ENCODE measurements around the gene C11orf86.
"Not testable (repeated sequence)": the region's sequence is repeated elsewhere in the genome, so short reads cannot be mapped to it uniquely, and the experiment has no call there.

Gene C11orf86

DNA sequence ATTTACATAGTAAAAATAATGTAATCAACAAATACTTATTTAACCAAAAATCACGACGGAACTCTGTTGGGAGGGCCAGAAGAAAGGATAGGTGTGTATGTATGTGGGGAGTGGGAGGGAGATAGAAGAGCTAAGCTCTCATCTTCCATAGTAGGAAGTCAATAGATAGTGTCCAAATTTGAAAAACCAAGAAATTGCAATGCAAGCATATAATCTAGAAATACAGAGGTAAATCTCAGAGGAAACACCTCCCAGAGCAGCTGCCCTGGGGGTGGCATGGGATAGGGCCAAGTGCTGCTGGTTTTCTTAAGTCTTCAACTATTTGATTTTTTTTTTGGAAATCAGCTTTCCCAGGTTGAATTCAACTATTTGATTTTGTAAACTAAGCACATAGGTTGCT is 16.9 kb downstream of the C11orf86 start:
- Histone ChIP-seq H3K9me3 (ENCODE audit: insufficient read depth, low read length) (no peaks in the 10 kb centered on the region), H3K36me3 (ENCODE audit: insufficient read depth, insufficient read length, low read length) (no peaks in the 10 kb centered on the region), H3K27me3 (ENCODE audit: insufficient read depth, insufficient read length) (no peaks in the 10 kb centered on the region), H3K4me1 (ENCODE audit: insufficient read depth, insufficient read length) (peaks cover 10% of the 10 kb centered on the region), H3K4me3 (ENCODE audit: insufficient read length, low read depth) (no peak overlapping the region), H3K9ac (ENCODE audit: insufficient read length, low read depth) (no peak overlapping the region)
- TF ChIP-seq ZNF274 (IDR thresholded peaks at IDR 0.05; ENCODE audit: low read depth, low read length), result no peak
- no peak for TF ChIP-seq SUZ12 (IDR thresholded peaks at IDR 0.05; ENCODE audit: extremely low read depth, insufficient read depth, insufficient read length)
- TF ChIP-seq YY1 (IDR thresholded peaks at IDR 0.05; ENCODE audit: insufficient read depth, insufficient read length), result no peak
- DNase-seq (ENCODE audit: low read depth, low spot score), result no peak

DNA sequence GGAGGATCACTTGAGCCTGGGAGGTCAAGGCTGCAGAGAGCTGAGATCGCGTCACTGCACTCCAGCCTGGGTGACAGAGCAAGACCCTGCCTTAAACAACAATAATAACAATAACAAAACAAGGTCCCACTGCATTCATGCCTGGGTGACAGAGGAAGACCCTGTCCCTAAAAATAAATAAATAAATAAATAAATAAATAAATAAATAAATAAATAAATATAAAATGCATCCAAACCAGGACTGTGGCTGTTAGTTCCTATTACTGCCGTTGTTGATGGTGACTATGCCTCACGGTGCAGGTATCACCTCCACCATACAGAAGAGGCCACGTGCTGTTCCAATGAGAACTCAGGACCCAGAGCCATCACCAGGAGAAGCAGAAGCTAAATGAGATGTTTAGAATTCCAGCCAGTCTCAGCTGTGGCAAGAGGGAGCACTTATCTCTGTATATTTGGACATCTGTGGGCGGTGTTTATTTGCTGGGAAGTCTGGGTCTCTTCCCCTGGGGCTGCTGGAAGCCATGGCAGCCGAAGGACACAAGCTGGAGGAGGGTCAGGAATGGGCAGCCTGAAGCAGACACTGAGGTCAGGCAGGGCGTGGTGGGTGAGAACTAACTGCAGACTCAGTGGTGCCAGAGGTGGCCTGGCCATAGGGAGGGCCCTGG is 21.6 kb downstream of the C11orf86 start:
- Histone ChIP-seq H3K4me1 (ENCODE audit: insufficient read depth, insufficient read length) (peaks cover 3% of the 10 kb centered on the region), H3K4me3 (ENCODE audit: insufficient read length, low read depth) (no peak overlapping the region), H3K9ac (ENCODE audit: insufficient read length, low read depth) (no peak overlapping the region), H3K9me3 (ENCODE audit: insufficient read depth, low read length) (no peaks in the 10 kb centered on the region), H3K27me3 (ENCODE audit: insufficient read depth, insufficient read length) (no peaks in the 10 kb centered on the region), H3K36me3 (ENCODE audit: insufficient read depth, insufficient read length, low read length) (no peaks in the 10 kb centered on the region)
- TF ChIP-seq SUZ12 (IDR thresholded peaks at IDR 0.05; ENCODE audit: extremely low read depth, insufficient read depth, insufficient read length) (no peak), YY1 (IDR thresholded peaks at IDR 0.05; ENCODE audit: insufficient read depth, insufficient read length) (no peak), ZNF274 (IDR thresholded peaks at IDR 0.05; ENCODE audit: low read depth, low read length) (no peak)
- DNase-seq (ENCODE audit: low read depth, low spot score), result no peak

DNA sequence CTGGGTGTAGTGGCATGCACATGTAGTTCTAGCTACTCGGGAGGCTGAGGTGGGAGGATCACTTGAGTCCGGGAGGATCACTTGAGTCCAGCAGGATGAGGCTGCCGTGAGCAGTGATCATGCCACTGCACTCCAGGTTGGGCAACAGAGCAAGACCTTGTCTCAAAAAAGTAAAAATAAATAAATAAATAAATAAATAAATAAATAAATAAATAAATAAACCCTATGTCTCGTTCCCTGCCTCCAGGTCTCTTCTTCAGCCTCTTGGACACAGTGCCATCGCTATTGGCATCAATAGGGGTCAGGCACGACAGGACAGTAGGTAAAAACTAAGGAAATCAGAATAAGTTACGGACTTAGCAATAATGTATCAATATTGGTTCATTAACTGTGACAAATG is 24.5 kb downstream of the C11orf86 start:
- no peaks in the 10 kb centered on the region for H3K9me3 ChIP-seq (ENCODE audit: insufficient read depth, low read length)
- H3K4me3 ChIP-seq (ENCODE audit: insufficient read length, low read depth), result no peak overlapping the region
- H3K9ac ChIP-seq (ENCODE audit: insufficient read length, low read depth), result no peak overlapping the region
- H3K36me3 ChIP-seq (ENCODE audit: insufficient read depth, insufficient read length, low read length), result no peaks in the 10 kb centered on the region
- TF ChIP-seq YY1 (IDR thresholded peaks at IDR 0.05; ENCODE audit: insufficient read depth, insufficient read length) (no peak), SUZ12 (IDR thresholded peaks at IDR 0.05; ENCODE audit: extremely low read depth, insufficient read depth, insufficient read length) (no peak), ZNF274 (IDR thresholded peaks at IDR 0.05; ENCODE audit: low read depth, low read length) (no peak)
- DNase-seq (ENCODE audit: low read depth, low spot score), result no peak
- no peaks in the 10 kb centered on the region for H3K27me3 ChIP-seq (ENCODE audit: insufficient read depth, insufficient read length)
- H3K4me1 ChIP-seq (ENCODE audit: insufficient read depth, insufficient read length), result peaks cover 13% of the 10 kb centered on the region

DNA sequence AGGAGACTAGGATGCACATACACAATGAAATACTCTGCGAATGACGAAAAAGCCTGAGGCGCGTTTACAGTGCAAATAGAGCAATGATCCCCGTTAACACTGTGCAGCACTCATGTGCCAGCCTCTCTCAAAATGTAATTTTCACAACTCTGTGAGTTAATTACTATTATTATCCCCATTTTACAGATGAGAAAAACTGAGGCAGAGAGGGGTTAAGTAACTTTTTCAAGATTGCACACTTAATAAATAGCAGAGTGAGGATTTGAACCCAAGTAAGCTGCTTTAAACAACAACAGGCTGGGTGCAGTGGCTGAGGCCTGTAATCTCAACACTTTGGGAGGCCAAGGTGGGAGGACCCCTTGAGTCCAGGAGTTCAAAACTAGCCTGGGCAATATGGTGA is 26.2 kb downstream of the C11orf86 start:
- Histone ChIP-seq H3K9me3 (ENCODE audit: insufficient read depth, low read length) (no peaks in the 10 kb centered on the region), H3K9ac (ENCODE audit: insufficient read length, low read depth) (no peak overlapping the region), H3K36me3 (ENCODE audit: insufficient read depth, insufficient read length, low read length) (no peaks in the 10 kb centered on the region), H3K4me3 (ENCODE audit: insufficient read length, low read depth) (no peak overlapping the region), H3K27me3 (ENCODE audit: insufficient read depth, insufficient read length) (no peaks in the 10 kb centered on the region), H3K4me1 (ENCODE audit: insufficient read depth, insufficient read length) (peaks cover 13% of the 10 kb centered on the region)
- DNase-seq (ENCODE audit: low read depth, low spot score), result no peak
- TF ChIP-seq SUZ12 (IDR thresholded peaks at IDR 0.05; ENCODE audit: extremely low read depth, insufficient read depth, insufficient read length) (no peak), YY1 (IDR thresholded peaks at IDR 0.05; ENCODE audit: insufficient read depth, insufficient read length) (no peak), ZNF274 (IDR thresholded peaks at IDR 0.05; ENCODE audit: low read depth, low read length) (no peak)

DNA sequence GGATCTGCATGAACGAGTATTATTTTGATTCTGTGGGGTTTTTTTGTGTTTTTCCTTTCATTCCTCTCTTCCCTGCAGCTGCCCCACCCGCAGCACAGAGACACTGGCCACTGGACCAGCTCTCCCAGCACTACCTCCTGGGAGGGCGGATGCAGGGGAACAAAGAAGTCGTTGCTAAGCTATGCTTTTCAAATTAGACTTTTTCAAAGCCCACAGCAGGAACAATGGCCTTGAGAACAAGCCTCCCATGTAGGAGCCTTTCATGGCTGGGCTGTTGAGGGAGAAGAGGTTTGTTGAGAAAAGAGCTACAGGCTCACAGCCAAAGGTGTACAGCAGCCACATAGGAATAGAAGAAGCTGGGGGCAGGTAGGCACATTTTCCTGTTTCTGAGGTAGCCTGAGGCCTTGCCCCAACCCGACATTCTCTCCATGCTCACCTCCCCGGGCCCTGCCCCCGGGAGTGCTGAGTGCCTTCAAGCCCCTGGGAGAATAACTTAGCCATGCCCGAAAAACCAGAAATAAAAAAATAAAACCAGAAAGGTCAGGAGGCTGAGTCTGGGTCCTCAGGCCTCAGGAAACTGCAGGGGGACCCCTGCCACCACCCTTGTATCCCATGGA is 27.3 kb downstream of the C11orf86 start:
- H3K4me1 ChIP-seq (ENCODE audit: insufficient read depth, insufficient read length), result peaks cover 18% of the 10 kb centered on the region
- H3K27me3 ChIP-seq (ENCODE audit: insufficient read depth, insufficient read length), result no peaks in the 10 kb centered on the region
- no peak overlapping the region for H3K4me3 ChIP-seq (ENCODE audit: insufficient read length, low read depth)
- DNase-seq (ENCODE audit: low read depth, low spot score), result peak; percentile 93
- no peak for TF ChIP-seq YY1 (IDR thresholded peaks at IDR 0.05; ENCODE audit: insufficient read depth, insufficient read length)
- TF ChIP-seq ZNF274 (IDR thresholded peaks at IDR 0.05; ENCODE audit: low read depth, low read length), result no peak
- TF ChIP-seq SUZ12 (IDR thresholded peaks at IDR 0.05; ENCODE audit: extremely low read depth, insufficient read depth, insufficient read length), result no peak
- no peaks in the 10 kb centered on the region for H3K9me3 ChIP-seq (ENCODE audit: insufficient read depth, low read length)
- no peaks in the 10 kb centered on the region for H3K36me3 ChIP-seq (ENCODE audit: insufficient read depth, insufficient read length, low read length)
- peak overlapping the region; percentile 65 for H3K9ac ChIP-seq (ENCODE audit: insufficient read length, low read depth)

DNA sequence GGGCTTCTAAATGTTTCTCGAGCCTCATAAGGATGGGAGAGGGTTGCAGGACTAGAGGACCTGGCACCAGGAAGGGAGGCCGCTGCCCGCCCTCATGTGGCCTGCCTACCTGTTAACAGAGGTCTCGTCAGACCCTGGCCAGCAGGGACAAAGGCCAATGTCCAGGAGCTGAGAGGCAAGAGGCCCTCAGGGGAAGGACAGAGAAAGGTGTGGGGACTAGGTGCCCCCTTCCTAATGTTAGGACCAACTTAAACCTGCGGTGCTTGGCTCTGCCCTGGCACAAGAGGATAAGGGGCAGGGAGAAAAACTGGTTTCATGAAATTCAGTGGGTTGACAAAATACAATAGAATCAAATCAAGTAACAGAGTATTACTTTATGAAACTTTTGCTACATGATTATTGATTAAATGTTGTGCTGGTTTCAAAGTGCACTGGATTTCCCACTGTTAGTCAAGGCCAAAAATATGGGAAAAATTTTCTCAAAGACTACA is 27.9 kb downstream of the C11orf86 start:
- H3K9me3 ChIP-seq (ENCODE audit: insufficient read depth, low read length), result no peaks in the 10 kb centered on the region
- no peaks in the 10 kb centered on the region for H3K27me3 ChIP-seq (ENCODE audit: insufficient read depth, insufficient read length)
- TF ChIP-seq ZNF274 (IDR thresholded peaks at IDR 0.05; ENCODE audit: low read depth, low read length) (no peak), SUZ12 (IDR thresholded peaks at IDR 0.05; ENCODE audit: extremely low read depth, insufficient read depth, insufficient read length) (no peak), YY1 (IDR thresholded peaks at IDR 0.05; ENCODE audit: insufficient read depth, insufficient read length) (no peak)
- H3K36me3 ChIP-seq (ENCODE audit: insufficient read depth, insufficient read length, low read length), result no peaks in the 10 kb centered on the region
- no peak overlapping the region for H3K4me3 ChIP-seq (ENCODE audit: insufficient read length, low read depth)
- peaks cover 18% of the 10 kb centered on the region for H3K4me1 ChIP-seq (ENCODE audit: insufficient read depth, insufficient read length)
- H3K9ac ChIP-seq (ENCODE audit: insufficient read length, low read depth), result peak overlapping the region; percentile 65
- DNase-seq (ENCODE audit: low read depth, low spot score), result no peak

DNA sequence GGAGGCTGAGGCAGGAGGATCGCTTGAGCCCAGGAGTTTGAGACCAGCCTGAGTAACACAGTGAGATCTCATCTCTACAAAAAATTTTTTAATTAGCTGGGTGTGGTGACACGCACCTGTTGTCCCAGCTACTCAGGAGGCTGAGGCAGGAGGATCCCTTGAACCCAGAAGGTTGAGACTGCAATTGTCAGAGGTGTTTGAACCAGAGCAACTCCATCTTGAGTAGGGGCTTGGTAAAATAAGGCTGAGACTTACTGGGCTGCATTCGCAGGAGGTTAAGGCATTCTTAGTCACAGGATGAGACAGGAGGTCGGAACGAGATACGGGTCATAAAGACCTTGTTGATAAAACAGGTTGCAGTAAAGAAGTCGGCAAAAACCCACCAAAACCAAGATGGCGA is 30.1 kb downstream of the C11orf86 start:
- peaks cover 18% of the 10 kb centered on the region for H3K4me1 ChIP-seq (ENCODE audit: insufficient read depth, insufficient read length)

More for the DNA sequence above, 30.1 kb downstream of the C11orf86 start:
- H3K27me3 ChIP-seq (ENCODE audit: insufficient read depth, insufficient read length); H3K4me3 ChIP-seq (ENCODE audit: insufficient read length, low read depth); H3K9me3 ChIP-seq (ENCODE audit: insufficient read depth, low read length); DNase-seq (ENCODE audit: low read depth, low spot score); H3K36me3 ChIP-seq (ENCODE audit: insufficient read depth, insufficient read length, low read length); H3K9ac ChIP-seq (ENCODE audit: insufficient read length, low read depth): not testable (repeated sequence)
